WTC11 (cell line): Measurements from ENCODE around the gene ALPK1. TPM values are rescaled to one million over a fixed set of nuclear protein-coding genes. Genes with fewer than 3 reads are reported as not detected.
"Not testable (repeated sequence)": the region's sequence is repeated elsewhere in the genome, so short reads cannot be mapped to it uniquely, and the experiment has no call there.

Experiments
- ATAC-seq: fragments of 200-7000 bp; cut with Tn5 transposase; 2 replicates; pipeline ENCODE4 v1.10.0; 2021; ENCODE audit warnings: mild to moderate bottlenecking, moderate library complexity
- CTCF ChIA-PET: fragments of 300-600 bp; sonication (Branson Sonifier 250); formaldehyde crosslinking; loops from one replicate; lab custom pipeline; 2021; ENCODE audit warnings: antibody characterized with exemption; lab: Charles Lee
- POLR2A ChIA-PET: fragments of 350-600 bp; sonication (Branson Sonifier 250); formaldehyde crosslinking; loops from one replicate; lab custom pipeline; 2021; ENCODE audit warnings: antibody characterized with exemption; lab: Charles Lee
- DNase-seq: peaks from one replicate; pipeline ENCODE4 v3.0.0; 2021; ENCODE audit warnings: low spot score
- H3K27ac Mint-ChIP-seq: 2 replicates; pipeline ENCODE4 v1.8.0; 2021; ENCODE audit warnings: mixed read lengths
- H3K27me3 Mint-ChIP-seq: 2 replicates; pipeline ENCODE4 v1.8.0; 2021; ENCODE audit warnings: low read depth, mild to moderate bottlenecking, moderate library complexity, mixed read lengths
- H3K36me3 Mint-ChIP-seq: 2 replicates; pipeline ENCODE4 v1.8.0; 2021; ENCODE audit warnings: mixed read lengths
- H3K4me1 Mint-ChIP-seq: 2 replicates; pipeline ENCODE4 v1.8.0; 2022; ENCODE audit warnings: mixed read lengths
- H3K4me3 Mint-ChIP-seq: 2 replicates; pipeline ENCODE4 v1.8.0; 2021; ENCODE audit warnings: mild to moderate bottlenecking, moderate library complexity, mixed read lengths
- H3K9me3 Mint-ChIP-seq: 2 replicates; pipeline ENCODE4 v1.8.0; 2021; ENCODE audit warnings: mixed read lengths
- ATF1 ChIP-seq: sonication (generic); formaldehyde crosslinking; IDR thresholded peaks from 2 replicates; pipeline ENCODE4 v1.8.1; 2023; ENCODE audit warnings: mild to moderate bottlenecking, moderate library complexity, missing genetic modification reagents
- FOXP1 ChIP-seq: sonication (generic); formaldehyde crosslinking; IDR thresholded peaks from 2 replicates; pipeline ENCODE4 v1.8.0; 2022; ENCODE audit warnings: missing genetic modification reagents, mild to moderate bottlenecking, moderate library complexity, borderline replicate concordance
- JUN ChIP-seq: sonication (generic); formaldehyde crosslinking; IDR thresholded peaks from 2 replicates; pipeline ENCODE4 v1.8.0; 2023; ENCODE audit warnings: mild to moderate bottlenecking, missing genetic modification reagents
- NFATC4 ChIP-seq: fragments of 250-450 bp; sonication (Bioruptor Pico); IDR thresholded peaks from 2 replicates; pipeline ENCODE4 v1.9.0; 2021; ENCODE audit warnings: mild to moderate bottlenecking
- NR1H2 ChIP-seq: sonication (generic); formaldehyde crosslinking; IDR thresholded peaks from 2 replicates; pipeline ENCODE4 v1.9.0; 2021; ENCODE audit warnings: mild to moderate bottlenecking, moderate library complexity, missing genetic modification reagents
- SOX15 ChIP-seq: fragments of 250-450 bp; sonication (Bioruptor Pico); IDR thresholded peaks from 2 replicates; pipeline ENCODE4 v1.9.0; 2021; ENCODE audit warnings: mild to moderate bottlenecking
- ZBTB43 ChIP-seq: sonication (generic); formaldehyde crosslinking; IDR thresholded peaks from 2 replicates; pipeline ENCODE4 v1.8.1; 2023; ENCODE audit warnings: mild to moderate bottlenecking, missing genetic modification reagents
- ZNF232 ChIP-seq: sonication (generic); formaldehyde crosslinking; IDR thresholded peaks from 2 replicates; pipeline ENCODE4 v1.8.0; 2022; ENCODE audit warnings: mild to moderate bottlenecking, missing genetic modification reagents
- ZNF263 ChIP-seq: sonication (generic); formaldehyde crosslinking; IDR thresholded peaks from 2 replicates; pipeline ENCODE4 v1.8.1; 2022; ENCODE audit warnings: low read depth, mild to moderate bottlenecking, moderate library complexity, missing genetic modification reagents
- ZNF416 ChIP-seq: fragments of 250-450 bp; sonication (Bioruptor Pico); IDR thresholded peaks from 2 replicates; pipeline ENCODE4 v1.9.0; 2021; ENCODE audit warnings: mild to moderate bottlenecking, inconsistent platforms
- total RNA-seq: library from RNA; stranded (reverse); gene quantifications from 3 replicates; pipeline ENCODE4 v1.2.3, GENCODE V29; 2021
- TF ChIP-seq, protein P1 (sequence below): fragments of 250-450 bp; sonication (Bioruptor Pico); IDR thresholded peaks from 2 replicates; pipeline ENCODE4 v1.9.0; 2021; ENCODE audit warnings: moderate library complexity, mild to moderate bottlenecking, inconsistent platforms, borderline replicate concordance
- TF ChIP-seq, protein P2 (sequence below): sonication (generic); formaldehyde crosslinking; IDR thresholded peaks from 2 replicates; pipeline ENCODE4 v1.8.0; 2022; ENCODE audit warnings: mild to moderate bottlenecking, missing genetic modification reagents
- TF ChIP-seq, protein P3 (sequence below): sonication (generic); formaldehyde crosslinking; conservative IDR thresholded peaks from 2 replicates; pipeline ENCODE4 v1.8.1; 2023; ENCODE audit warnings: mild to moderate bottlenecking, low read depth, missing genetic modification reagents, moderate library complexity
- TF ChIP-seq, protein P4 (sequence below): sonication (generic); formaldehyde crosslinking; IDR thresholded peaks from 2 replicates; pipeline ENCODE4 v1.8.0; 2023; ENCODE audit warnings: mild to moderate bottlenecking, missing genetic modification reagents

Gene ALPK1
- total RNA-seq, 1 experiment from 2014 or later = 0.50 TPM

GRCh38 chr4:112302320-112303274 lies 5.4 kb downstream of the ALPK1 start:
- CTCF ChIA-PET = no interaction called here
- H3K27me3 Mint-ChIP-seq = peaks cover 4% of the 10 kb centered on the region; the same call in 1 of the 2 replicates
- ATAC-seq = peak; percentile 43

GRCh38 chr4:112305477-112305876 lies 8.3 kb downstream of the ALPK1 start:
- H3K36me3 Mint-ChIP-seq, H3K9me3 Mint-ChIP-seq, ATAC-seq, POLR2A ChIA-PET, H3K27ac Mint-ChIP-seq, H3K27me3 Mint-ChIP-seq, H3K4me3 Mint-ChIP-seq, CTCF ChIA-PET, DNase-seq: not testable (repeated sequence)
- H3K4me1 Mint-ChIP-seq = peaks cover 21% of the 10 kb centered on the region

More at GRCh38 chr4:112302320-112303274, 5.4 kb downstream of the ALPK1 start:
- Mint-ChIP-seq H3K36me3 (no peaks in the 10 kb centered on the region), H3K4me3 (no peak overlapping the region), H3K9me3 (no peaks in the 10 kb centered on the region), H3K4me1 (no peaks in the 10 kb centered on the region)
- POLR2A ChIA-PET = no interaction called here
- no peak for TF ChIP-seq ZNF232
- no peak for TF ChIP-seq NR1H2 (CRISPR knock-in tag)
- no peak for TF ChIP-seq ZBTB43 (CRISPR knock-in tag)
- TF ChIP-seq ZNF263 (CRISPR knock-in tag) = no peak
- TF ChIP-seq, protein P1, sequence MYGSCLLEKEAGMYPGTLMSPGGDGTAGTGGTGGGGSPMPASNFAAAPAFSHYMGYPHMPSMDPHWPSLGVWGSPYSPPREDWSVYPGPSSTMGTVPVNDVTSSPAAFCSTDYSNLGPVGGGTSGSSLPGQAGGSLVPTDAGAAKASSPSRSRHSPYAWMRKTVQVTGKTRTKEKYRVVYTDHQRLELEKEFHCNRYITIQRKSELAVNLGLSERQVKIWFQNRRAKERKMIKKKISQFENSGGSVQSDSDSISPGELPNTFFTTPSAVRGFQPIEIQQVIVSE (CRISPR knock-in tag) = no peak
- no peak for TF ChIP-seq ATF1 (CRISPR knock-in tag)
- TF ChIP-seq SOX15 (CRISPR knock-in tag) = no peak
- TF ChIP-seq JUN (CRISPR knock-in tag) = no peak
- TF ChIP-seq NFATC4 = no peak
- TF ChIP-seq, protein P2, sequence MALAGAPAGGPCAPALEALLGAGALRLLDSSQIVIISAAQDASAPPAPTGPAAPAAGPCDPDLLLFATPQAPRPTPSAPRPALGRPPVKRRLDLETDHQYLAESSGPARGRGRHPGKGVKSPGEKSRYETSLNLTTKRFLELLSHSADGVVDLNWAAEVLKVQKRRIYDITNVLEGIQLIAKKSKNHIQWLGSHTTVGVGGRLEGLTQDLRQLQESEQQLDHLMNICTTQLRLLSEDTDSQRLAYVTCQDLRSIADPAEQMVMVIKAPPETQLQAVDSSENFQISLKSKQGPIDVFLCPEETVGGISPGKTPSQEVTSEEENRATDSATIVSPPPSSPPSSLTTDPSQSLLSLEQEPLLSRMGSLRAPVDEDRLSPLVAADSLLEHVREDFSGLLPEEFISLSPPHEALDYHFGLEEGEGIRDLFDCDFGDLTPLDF (CRISPR knock-in tag) = no peak
- no peak for TF ChIP-seq ZNF416 (CRISPR knock-in tag)
- TF ChIP-seq, protein P3, sequence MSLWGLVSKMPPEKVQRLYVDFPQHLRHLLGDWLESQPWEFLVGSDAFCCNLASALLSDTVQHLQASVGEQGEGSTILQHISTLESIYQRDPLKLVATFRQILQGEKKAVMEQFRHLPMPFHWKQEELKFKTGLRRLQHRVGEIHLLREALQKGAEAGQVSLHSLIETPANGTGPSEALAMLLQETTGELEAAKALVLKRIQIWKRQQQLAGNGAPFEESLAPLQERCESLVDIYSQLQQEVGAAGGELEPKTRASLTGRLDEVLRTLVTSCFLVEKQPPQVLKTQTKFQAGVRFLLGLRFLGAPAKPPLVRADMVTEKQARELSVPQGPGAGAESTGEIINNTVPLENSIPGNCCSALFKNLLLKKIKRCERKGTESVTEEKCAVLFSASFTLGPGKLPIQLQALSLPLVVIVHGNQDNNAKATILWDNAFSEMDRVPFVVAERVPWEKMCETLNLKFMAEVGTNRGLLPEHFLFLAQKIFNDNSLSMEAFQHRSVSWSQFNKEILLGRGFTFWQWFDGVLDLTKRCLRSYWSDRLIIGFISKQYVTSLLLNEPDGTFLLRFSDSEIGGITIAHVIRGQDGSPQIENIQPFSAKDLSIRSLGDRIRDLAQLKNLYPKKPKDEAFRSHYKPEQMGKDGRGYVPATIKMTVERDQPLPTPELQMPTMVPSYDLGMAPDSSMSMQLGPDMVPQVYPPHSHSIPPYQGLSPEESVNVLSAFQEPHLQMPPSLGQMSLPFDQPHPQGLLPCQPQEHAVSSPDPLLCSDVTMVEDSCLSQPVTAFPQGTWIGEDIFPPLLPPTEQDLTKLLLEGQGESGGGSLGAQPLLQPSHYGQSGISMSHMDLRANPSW (CRISPR knock-in tag) = no peak
- TF ChIP-seq, all 79 proteins: peak for 0
- no peak overlapping the region for H3K27ac Mint-ChIP-seq
- no peak for DNase-seq

DNA sequence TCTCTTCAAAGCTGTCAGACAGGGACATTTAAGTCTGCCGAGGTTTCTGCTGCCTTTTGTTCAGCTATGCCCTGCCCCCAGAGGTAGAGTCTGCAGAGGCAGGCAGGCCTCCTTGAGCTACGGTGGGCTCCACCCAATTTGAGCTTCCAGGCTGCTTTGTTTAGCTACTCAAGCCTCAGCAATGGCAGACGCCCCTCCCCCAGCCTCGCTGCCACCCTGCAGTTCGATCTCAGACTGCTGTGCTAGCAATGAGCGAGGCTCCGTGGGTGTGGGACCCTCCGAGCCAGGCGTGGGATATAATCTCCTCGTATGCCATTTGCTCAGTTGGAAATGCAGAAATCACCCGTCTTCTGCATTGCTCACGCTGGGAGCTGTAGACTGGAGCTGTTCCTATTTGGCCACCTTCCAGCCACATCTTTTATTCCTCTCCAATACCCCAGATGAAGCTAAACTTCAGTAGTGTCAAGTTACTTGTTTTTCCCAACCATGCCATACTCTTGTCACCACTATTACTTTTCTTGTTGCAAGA lies 12.2 kb downstream of the ALPK1 start:
- peak overlapping the region; percentile 47 for H3K4me3 Mint-ChIP-seq
- DNase-seq = peak; percentile 68
- H3K9me3 Mint-ChIP-seq = not testable (repeated sequence)
- TF ChIP-seq, protein P4, sequence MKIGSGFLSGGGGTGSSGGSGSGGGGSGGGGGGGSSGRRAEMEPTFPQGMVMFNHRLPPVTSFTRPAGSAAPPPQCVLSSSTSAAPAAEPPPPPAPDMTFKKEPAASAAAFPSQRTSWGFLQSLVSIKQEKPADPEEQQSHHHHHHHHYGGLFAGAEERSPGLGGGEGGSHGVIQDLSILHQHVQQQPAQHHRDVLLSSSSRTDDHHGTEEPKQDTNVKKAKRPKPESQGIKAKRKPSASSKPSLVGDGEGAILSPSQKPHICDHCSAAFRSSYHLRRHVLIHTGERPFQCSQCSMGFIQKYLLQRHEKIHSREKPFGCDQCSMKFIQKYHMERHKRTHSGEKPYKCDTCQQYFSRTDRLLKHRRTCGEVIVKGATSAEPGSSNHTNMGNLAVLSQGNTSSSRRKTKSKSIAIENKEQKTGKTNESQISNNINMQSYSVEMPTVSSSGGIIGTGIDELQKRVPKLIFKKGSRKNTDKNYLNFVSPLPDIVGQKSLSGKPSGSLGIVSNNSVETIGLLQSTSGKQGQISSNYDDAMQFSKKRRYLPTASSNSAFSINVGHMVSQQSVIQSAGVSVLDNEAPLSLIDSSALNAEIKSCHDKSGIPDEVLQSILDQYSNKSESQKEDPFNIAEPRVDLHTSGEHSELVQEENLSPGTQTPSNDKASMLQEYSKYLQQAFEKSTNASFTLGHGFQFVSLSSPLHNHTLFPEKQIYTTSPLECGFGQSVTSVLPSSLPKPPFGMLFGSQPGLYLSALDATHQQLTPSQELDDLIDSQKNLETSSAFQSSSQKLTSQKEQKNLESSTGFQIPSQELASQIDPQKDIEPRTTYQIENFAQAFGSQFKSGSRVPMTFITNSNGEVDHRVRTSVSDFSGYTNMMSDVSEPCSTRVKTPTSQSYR (CRISPR knock-in tag) = peak; percentile 83; the same call in 1 of the 2 replicates
- TF ChIP-seq FOXP1 (CRISPR knock-in tag) = peak; percentile 60; the same call in 1 of the 2 replicates
- TF ChIP-seq, all 79 proteins: peak for 2; not testable (repeated sequence) for 77
- peaks cover 23% of the 10 kb centered on the region for H3K4me1 Mint-ChIP-seq
- CTCF ChIA-PET = interaction anchor here (0.9 to 2.2 kb wide), 8 partner anchors 12 to 214 kb away, joined by 3 to 16 read pairs (median 6); partner anchors contain the start of gene TIFA
- not testable (repeated sequence) for H3K27ac Mint-ChIP-seq, H3K27me3 Mint-ChIP-seq, H3K36me3 Mint-ChIP-seq
- POLR2A ChIA-PET = interaction anchor here (0.8 kb wide), 1 partner anchor 78 kb away, joined by 3 read pairs; the partner anchor contains the start of gene AP1AR
- ATAC-seq = peak; percentile 73
